ENCODE data around the gene GBGT1. TPM values are rescaled to one million over a fixed set of nuclear protein-coding genes. Genes with fewer than 3 reads are reported as not detected.
A peak's percentile ranks its signal among the peaks of the same experiment; 100 is the strongest.

Gene GBGT1
- total RNA-seq, 1 donor from 2014 or later = 18.3 TPM

DNA sequence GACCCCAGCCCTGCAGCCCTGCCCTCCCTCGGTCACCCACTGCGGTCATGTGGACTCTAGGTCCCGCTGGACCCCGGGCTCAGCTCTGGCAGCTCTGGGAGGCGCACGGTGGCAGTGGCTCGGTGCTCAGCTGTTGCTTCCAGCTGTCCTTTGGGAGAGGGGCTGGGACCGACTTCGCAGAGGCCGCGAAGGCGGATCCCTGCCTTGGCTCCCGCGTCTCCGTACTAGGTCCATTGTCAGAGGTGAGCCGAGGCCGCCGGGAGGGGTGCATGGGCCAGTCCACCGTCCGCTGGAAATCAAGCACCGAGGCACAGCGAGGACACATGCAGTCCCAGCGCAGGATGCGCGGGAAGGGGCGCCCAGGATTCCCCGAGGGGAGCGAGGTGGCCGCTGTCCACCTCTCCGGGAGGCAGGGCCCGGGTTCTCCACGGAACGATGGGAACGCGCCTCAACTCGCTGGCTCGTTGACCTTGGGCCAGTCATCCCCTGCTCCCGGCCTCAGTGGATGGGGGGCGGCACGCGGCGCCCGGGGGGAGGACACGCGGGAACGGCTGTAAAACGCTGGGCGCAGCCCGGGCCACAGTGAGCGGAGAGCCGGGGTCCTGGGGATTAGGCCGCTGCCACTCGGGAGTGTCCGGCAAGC, 732 bp downstream of the GBGT1 start:
- no peak for DNase-seq (ENCODE audit: low spot score)

DNA sequence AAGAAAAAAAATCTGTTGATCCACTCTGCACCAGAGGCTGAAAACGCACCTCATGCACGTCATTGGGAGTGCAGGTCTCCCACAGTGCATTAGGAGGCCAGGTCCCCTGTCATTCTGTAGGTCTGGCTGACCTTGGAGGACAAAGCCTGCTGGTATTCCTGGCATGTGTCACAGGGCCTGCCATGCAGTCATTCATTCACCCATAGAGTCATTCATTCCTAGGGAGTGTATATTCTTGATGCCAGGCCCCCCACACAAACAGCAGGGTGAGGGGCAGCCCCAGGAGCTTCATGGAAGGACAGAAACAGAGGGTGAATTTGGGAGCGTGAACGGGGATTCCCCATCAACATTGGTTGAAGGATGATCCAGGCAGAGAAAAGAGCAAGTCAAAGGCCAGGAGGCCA, 2.2 kb downstream of the GBGT1 start:
- DNase-seq (ENCODE audit: low spot score) = no peak

GRCh38 chr9:133160742-133161546, 2.8 kb downstream of the GBGT1 start:
- peak; percentile 73 for DNase-seq (ENCODE audit: low spot score)

DNA sequence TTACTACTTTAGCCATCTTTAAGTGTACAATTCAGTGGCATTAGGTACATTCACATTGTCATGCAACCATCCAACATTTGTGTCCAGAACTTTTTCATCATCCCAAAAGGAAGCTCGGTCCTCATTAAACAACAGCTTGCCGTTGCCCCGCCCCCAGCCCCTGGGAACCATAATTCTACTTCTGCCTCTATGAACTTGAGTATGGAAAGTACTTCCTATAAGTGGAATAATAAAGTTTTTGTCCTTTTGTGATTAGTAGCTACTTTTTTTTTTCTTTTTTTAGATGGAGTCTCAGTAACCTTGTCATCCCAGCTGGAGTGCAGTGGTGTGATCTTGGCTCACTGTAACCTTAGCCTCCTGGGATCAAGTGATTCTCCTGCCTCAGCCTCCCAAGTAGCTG, 5.0 kb downstream of the GBGT1 start:
- no peak for DNase-seq (ENCODE audit: low spot score)

DNA sequence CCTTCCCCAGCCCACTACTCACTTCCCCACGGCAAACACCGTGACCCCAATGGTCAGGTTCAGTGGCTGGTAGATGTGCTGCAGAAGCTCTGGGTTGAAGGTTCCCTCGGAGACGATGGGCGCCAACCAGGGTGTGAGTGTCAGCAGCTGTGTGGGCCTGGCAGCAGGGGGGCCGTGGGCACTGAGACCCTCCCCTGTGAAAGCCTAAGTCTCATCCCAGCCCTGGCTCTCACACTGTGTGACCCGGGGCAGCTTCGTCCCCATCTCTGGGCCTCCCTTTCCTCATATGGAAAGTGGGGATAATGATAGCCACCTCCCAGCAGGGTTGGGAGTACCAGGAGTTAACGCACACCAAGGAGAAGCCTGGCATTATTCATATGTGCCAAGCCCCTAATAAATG, 8.6 kb downstream of the GBGT1 start:
- no peak for DNase-seq (ENCODE audit: low spot score)

DNA sequence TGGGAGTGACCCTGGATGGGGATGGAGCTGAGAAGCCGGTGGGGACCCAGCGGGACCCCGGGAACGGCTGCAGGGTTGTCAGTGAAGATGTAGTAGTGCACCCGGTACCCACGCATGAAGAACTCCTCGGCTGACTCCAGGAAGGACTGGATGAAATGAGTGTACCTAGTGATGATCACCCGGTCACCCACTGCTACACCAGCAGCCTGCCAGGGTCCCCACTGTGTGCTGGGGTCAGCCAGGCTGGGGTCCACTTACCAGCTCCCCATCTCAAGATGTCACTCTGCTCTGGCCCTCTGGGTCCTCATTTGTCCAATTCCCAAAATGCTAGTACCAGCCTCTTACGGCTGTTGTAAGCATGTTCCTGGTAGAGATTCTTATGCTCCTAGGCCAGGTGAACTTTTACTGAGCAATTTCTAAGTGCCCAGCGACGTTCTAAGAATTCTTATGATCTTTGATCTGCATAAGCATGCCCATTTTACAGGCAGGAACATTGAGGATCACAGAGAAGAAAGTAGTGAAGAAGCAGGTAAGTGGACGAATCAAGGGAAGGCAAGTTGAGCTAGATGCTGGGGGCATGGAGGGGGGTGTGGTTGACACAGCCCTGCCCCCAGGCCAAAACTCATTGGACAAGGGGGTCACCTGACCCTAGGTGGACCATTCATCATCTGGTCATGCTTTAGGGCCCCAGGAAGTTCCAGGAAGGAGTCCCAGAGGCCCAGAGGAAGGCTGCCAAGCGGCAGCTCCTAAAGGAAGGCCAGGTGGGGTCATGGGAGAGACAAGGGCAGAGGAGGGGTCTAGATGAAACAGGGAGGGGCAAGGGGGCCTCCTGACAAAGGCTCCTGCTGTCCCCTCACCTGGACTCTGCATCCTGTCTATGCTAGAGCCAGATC, 9.4 kb downstream of the GBGT1 start:
- no peak for DNase-seq (ENCODE audit: low spot score)

GRCh38 chr9:133153227-133154096, 10.3 kb downstream of the GBGT1 start:
- peak; percentile 54 for DNase-seq (ENCODE audit: low spot score)

GRCh38 chr9:133151601-133152525, 11.9 kb downstream of the GBGT1 start:
- no peak for DNase-seq (ENCODE audit: low spot score)

DNA sequence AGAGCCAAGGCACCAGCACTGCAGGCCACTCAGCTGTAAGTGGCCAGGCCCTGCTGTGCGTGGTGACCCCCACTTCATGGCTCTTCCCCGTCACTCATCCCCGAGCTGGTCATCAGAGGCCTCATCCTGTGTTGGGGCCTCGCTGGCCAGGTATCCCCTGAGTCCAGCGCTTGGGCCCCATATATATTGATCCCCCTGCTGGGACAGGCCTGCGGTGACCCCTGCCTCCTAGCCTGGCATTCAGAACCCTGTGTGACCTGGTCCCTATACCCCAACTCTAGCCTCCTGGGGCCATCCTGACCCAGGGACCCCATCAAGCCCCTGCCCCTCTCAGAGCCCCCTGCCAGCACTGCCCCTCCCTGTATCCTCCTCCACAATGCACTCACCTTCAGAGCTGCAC, 12.7 kb downstream of the GBGT1 start:
- DNase-seq (ENCODE audit: low spot score) = no peak

DNA sequence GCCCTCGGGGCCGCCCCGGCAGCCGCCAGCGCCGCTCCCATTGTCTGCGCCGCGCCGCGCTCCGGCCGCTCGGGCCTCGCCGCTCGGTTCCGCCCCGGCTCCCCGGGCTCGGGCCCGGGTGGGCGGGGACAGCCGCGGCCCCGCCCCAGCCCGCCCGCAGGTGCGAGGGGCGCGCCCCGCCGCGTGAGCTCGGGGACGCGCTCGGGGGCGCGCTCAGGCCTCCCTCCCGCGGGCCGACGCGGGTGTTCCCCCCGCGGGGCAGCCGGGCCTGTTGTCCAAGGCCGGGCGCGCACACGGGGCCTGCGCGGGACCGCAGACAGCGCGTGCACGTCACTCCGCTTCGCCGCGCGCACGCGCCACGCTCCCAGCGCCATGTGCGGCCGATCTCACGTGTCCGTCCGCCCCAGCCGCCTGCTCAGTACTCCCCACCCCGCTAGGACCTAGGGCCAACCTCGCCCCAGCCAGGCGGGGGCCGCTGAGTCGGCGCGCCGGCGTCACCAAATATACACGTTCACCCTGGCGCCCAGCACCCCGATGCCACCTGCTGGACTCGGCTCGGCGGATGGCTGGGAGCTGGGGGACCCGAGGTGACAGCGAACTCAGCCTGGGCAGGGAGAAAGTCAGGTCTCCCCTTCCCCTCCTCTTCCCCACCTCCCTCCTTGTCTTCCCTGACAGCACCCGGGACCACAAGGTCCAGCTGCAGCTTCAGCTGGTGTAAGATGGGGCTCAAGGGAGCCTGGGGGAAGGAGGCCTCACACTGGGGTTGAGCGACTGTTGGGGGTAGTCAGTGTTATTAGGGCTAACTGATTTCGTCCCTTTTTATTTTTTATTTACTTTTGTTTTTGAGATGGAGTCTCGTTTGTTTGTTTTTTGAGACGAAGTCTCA, 14.3 kb downstream of the GBGT1 start:
- peak; percentile 91 for DNase-seq (ENCODE audit: low spot score)

GRCh38 chr9:133148199-133149129, 15.2 kb downstream of the GBGT1 start:
- DNase-seq (ENCODE audit: low spot score) = peak; percentile 65

DNA sequence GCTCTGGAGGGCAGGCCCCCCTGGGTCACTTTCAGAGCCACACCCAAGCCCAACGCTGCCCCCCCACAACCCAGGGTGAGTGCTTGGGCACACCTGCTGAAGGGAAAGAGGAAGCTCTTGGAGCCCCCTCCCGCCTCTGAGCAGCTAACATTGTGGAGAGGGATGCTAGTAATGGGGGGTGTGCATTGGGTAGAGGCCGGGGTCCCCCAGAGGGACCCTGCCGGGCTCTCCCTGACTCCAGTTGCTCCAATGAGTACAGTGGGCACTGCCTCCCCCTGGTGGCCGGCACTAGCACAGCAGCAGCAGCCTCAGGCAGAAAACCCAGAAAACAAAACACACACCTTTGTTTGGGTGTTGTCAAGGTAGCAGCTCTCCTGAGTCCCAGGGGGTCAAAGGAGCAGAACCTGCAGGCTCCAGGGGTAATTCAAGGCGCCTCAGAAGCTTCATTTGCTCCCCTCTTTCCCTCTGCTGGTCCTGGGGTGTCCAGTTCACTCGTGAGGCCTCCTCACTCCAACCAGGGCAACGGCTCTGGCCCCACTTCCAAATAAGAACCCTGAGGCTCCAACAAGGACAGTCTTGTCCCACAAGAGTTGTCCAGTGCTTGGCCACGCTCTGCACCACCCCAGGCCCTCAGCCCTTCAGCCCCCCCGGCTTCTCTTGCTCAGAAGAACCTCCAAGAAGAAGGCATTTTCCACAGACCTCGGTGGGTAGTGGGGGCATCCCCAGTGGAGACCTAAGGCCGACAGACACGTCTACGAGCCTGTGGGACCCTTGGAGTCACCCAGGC, 16.1 kb downstream of the GBGT1 start:
- peak; percentile 69 for DNase-seq (ENCODE audit: low spot score)

DNA sequence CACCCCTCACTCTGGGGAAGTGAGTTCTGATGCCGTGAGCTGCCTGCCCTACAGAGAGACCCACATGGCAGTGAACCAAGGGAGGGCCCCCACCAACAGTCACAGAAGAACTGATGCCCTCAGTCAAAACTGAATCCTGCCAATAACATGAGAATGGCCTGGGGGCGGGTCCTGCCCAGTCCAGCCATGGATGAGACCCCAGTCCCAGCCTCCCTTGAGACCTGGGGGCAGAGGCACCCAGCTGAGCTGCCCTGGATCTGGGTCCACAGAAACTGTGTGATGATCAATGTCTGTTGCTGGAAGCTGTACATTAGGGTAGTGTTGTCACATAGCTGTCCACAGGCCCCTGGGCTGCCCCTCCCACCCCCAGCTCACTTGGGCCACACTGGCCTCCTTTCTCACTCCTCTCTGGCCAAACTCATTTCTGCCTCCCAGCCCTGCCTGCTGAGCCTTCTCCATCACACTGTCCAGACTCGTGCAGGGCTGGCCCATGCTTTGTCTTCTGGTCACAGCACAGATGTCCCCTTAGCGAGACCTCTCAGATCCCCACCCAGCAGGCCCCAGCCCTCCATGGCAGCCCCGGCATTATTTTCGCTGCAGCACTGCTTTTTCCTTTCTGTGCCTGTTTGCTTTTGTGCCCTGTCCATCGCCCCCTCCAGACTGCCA, 16.8 kb downstream of the GBGT1 start:
- DNase-seq (ENCODE audit: low spot score) = no peak

GRCh38 chr9:133144904-133145851, 18.5 kb downstream of the GBGT1 start:
- no peak for DNase-seq (ENCODE audit: low spot score)

- DNase-seq (ENCODE audit: low spot score) = peak; percentile 62
Observed at GRCh38 chr9:133144142-133144903, 19.4 kb downstream of the GBGT1 start.

All from umbilical cord (tissue), 2 donors.